Left ventricle myocardium inferior (tissue), 1 donor: ENCODE data around the gene KNCN. TPM values are rescaled to one million over a fixed set of nuclear protein-coding genes. Genes with fewer than 3 reads are reported as not detected.

Experiments
- DNase-seq: peaks from one replicate; pipeline ENCODE4 v3.0.0-alpha.2; 2020
- H3K27ac ChIP-seq: fragments of 200-600 bp; replicated peaks from 2 replicates; pipeline ENCODE4 v1.8.0; 2021
- H3K27me3 ChIP-seq: fragments of 200-600 bp; 2 replicates; pipeline ENCODE4 v1.8.0; 2021; ENCODE audit warnings: low read depth
- H3K36me3 ChIP-seq: fragments of 200-600 bp; 2 replicates; pipeline ENCODE4 v1.8.0; 2021
- H3K4me1 ChIP-seq: fragments of 200-600 bp; 2 replicates; pipeline ENCODE4 v1.8.0; 2021
- H3K4me3 ChIP-seq: fragments of 200-600 bp; 2 replicates; pipeline ENCODE4 v1.8.0; 2021; ENCODE audit warnings: mild to moderate bottlenecking, moderate library complexity
- H3K9me3 ChIP-seq: fragments of 200-600 bp; replicated peaks from 2 replicates; pipeline ENCODE4 v1.8.0; 2021
- intact Hi-C: fragments of 100-400 bp; cut with micrococcal nuclease; formaldehyde crosslinking; loops from one replicate; pipeline ENCODE4 v1.11.0; 2022
- total RNA-seq: library from RNA; stranded (reverse); fragmentation: NEBNext Ultra II Directional; extraction: Animal tissue kit (Norgen Biotek cat#: 25700); gene quantifications from one replicate; pipeline ENCODE4 v1.2.1, GENCODE V29; 2021
- TF ChIP-seq, protein P1 (sequence below): fragments of 200-600 bp; IDR thresholded peaks from 2 replicates; pipeline ENCODE4 v1.8.0; 2021; ENCODE audit warnings: antibody characterized with exemption, mild to moderate bottlenecking, borderline replicate concordance
- donor health status: DM: no; HTN: yes; CAD: no; lungs with severe emphysema.

Gene KNCN
- total RNA-seq, 1 donor from 2014 or later = not detected

DNA sequence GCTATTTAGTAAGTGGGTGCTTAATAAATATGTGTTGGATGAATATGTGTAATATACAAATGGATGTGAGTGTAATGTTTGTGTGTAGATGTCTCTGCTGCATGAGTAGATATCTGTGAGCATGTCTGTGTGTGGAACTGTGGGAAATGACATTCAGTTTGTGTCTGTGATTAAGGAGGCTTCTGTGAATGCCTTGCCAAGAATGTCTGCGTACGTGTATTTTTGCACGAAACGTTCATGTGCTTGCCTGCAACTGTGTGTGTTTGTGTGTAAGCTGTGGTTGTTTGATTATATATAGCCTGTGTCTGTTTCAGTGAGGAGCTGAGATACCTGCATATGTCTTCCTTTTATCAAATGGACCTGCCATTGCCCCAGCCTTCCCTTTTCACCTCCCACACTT is 48.0 kb downstream of the KNCN start:
- peaks cover 60% of the 10 kb centered on the region for H3K27me3 ChIP-seq
- no peak overlapping the region for H3K4me3 ChIP-seq
- H3K9me3 ChIP-seq = no peaks in the 10 kb centered on the region
- H3K36me3 ChIP-seq = no peaks in the 10 kb centered on the region
- DNase-seq = no peak
- no peak overlapping the region for H3K27ac ChIP-seq
- H3K4me1 ChIP-seq = no peaks in the 10 kb centered on the region
- intact Hi-C loops = no loop called here
- TF ChIP-seq, protein P1, sequence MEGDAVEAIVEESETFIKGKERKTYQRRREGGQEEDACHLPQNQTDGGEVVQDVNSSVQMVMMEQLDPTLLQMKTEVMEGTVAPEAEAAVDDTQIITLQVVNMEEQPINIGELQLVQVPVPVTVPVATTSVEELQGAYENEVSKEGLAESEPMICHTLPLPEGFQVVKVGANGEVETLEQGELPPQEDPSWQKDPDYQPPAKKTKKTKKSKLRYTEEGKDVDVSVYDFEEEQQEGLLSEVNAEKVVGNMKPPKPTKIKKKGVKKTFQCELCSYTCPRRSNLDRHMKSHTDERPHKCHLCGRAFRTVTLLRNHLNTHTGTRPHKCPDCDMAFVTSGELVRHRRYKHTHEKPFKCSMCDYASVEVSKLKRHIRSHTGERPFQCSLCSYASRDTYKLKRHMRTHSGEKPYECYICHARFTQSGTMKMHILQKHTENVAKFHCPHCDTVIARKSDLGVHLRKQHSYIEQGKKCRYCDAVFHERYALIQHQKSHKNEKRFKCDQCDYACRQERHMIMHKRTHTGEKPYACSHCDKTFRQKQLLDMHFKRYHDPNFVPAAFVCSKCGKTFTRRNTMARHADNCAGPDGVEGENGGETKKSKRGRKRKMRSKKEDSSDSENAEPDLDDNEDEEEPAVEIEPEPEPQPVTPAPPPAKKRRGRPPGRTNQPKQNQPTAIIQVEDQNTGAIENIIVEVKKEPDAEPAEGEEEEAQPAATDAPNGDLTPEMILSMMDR = no peak

DNA sequence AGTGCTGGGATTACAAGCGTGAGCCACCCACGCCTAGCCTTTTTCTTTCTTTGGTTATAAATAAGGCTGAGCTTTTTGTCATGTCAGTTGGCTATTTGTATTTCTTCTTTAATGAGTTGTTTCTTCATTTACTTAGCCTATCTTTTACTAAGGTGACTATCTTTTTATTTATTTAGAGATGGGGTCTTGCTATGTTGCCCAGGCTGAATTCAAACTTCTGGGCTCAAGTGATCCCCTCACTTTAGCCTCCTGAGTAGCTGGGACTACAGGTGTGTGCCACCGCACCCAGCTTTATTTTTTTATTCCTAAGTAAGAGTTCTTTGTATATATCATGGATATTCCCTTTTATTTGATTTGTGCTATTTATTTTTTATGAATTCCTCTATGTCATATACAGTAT is 49.9 kb downstream of the KNCN start:
- TF ChIP-seq, protein P1 = no peak
- no peak overlapping the region for H3K4me3 ChIP-seq
- no peak overlapping the region for H3K27ac ChIP-seq
- DNase-seq = no peak
- no peaks in the 10 kb centered on the region for H3K9me3 ChIP-seq
- H3K4me1 ChIP-seq = no peaks in the 10 kb centered on the region
- no peaks in the 10 kb centered on the region for H3K36me3 ChIP-seq
- intact Hi-C loops = no loop called here
- H3K27me3 ChIP-seq = peaks cover 68% of the 10 kb centered on the region

DNA sequence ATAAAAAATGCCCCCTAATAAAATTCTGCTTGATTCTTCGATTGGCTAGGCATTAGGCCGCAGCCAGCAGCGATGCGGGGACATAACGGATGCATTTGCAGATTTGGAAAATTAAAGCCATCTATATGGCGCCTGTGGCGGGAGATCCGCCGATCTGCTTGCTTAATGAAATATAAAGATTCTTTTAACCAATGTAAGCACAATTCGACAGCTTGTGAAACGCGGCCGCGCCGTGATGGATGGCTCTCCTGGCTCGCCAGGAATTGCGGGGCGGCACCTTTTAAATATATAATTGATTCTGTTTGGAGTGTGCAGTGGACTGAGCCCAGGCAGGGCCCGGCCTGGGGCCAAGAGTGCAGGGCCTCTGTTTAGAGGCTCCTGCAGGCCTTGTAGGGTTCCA is 53.8 kb downstream of the KNCN start:
- H3K4me1 ChIP-seq = no peaks in the 10 kb centered on the region
- DNase-seq = no peak
- H3K27me3 ChIP-seq = peaks cover 86% of the 10 kb centered on the region
- no peak overlapping the region for H3K4me3 ChIP-seq
- no peak overlapping the region for H3K27ac ChIP-seq
- H3K36me3 ChIP-seq = no peaks in the 10 kb centered on the region
- no peaks in the 10 kb centered on the region for H3K9me3 ChIP-seq
- TF ChIP-seq, protein P1 = no peak
- intact Hi-C loops = no loop called here

DNA sequence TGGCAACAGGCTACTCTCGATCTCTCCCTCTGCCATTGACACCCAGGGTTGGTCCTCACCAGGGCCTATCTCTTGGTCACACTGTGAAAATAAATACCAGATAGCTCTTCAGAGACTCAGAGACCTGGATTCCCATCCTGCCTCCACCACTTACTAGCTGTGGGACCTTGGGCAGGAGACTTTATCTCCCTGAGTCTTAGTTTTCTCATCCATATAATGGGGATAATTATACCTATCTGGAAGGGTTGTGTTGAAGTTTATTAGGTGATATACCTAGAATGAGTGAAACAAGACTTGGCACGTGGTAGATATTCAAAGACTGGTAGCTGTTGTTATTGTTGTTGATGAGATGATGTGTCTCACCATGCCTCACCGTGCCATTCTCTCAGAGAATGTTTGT is 54.4 kb downstream of the KNCN start:
- peaks cover 86% of the 10 kb centered on the region for H3K27me3 ChIP-seq
- H3K9me3 ChIP-seq = no peaks in the 10 kb centered on the region
- no peak for DNase-seq
- no peaks in the 10 kb centered on the region for H3K36me3 ChIP-seq
- intact Hi-C loops = no loop called here
- TF ChIP-seq, protein P1 = no peak
- H3K4me3 ChIP-seq = no peak overlapping the region
- H3K27ac ChIP-seq = no peak overlapping the region
- no peaks in the 10 kb centered on the region for H3K4me1 ChIP-seq

DNA sequence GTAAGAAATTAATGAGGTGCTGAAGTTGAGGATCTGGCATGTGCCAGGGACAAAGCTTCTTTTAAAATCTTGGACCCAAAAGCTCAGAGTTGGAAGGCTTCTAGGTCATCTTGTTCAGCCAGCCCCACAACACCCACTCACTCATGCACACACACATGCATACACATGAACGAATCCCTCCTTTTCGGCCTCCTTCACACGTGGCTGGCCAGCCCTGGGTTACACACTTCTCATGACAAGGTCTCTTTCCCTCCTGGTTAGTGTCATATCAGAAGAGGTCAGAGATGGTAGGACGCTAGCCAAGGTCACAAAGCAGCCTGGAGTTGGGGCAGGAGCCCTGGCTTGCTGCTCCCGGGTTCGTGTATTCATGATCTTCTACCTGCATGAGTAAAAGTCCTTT is 54.9 kb downstream of the KNCN start:
- Histone ChIP-seq H3K27ac (no peak overlapping the region), H3K4me3 (no peak overlapping the region), H3K4me1 (no peaks in the 10 kb centered on the region), H3K9me3 (no peaks in the 10 kb centered on the region), H3K27me3 (peaks cover 86% of the 10 kb centered on the region), H3K36me3 (no peaks in the 10 kb centered on the region)
- DNase-seq = no peak
- intact Hi-C loops = no loop called here
- TF ChIP-seq, protein P1 = no peak

DNA sequence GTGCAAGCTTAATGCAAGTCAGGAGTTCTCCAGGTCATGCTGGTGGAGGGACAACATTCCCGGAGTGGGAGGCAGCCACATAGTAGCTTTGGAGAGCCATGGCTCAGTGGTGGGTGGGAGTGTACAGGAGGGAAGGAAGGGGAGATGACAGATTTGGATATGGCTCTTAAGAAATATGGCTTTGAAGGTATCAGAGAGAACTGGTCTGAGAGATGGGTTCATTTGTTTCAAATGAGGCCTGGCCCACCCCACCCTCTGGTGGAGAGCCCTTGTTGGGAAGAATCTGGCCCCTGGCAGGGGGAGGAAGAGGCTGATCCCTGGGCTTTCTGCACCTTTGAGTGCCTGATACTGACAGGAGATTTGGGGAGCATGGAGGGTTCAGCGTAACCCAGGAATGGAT is 55.7 kb downstream of the KNCN start:
- intact Hi-C loops = no loop called here
- no peaks in the 10 kb centered on the region for H3K9me3 ChIP-seq
- TF ChIP-seq, protein P1 = no peak
- H3K4me1 ChIP-seq = peaks cover 4% of the 10 kb centered on the region
- no peaks in the 10 kb centered on the region for H3K36me3 ChIP-seq
- no peak overlapping the region for H3K27ac ChIP-seq
- no peak for DNase-seq
- peaks cover 89% of the 10 kb centered on the region for H3K27me3 ChIP-seq
- H3K4me3 ChIP-seq = no peak overlapping the region
